BJ (cell line): ENCODE results near the gene PADI2. TPM values are rescaled to one million over a fixed set of nuclear protein-coding genes. Genes with fewer than 3 reads are reported as not detected.

Experiments
- CTCF ChIA-PET: fragments of 350-600 bp; formaldehyde crosslinking; extraction: SDS; loops from one replicate; lab custom pipeline; 2021; ENCODE audit warnings: antibody characterized with exemption, inconsistent platforms; lab: Yijun Ruan, JAX
- POLR2A ChIA-PET: fragments of 300-600 bp; sonication (Branson Sonifier 250); formaldehyde crosslinking; extraction: SDS; loops from one replicate; lab custom pipeline; 2021; ENCODE audit warnings: antibody characterized with exemption; lab: Charles Lee
- DNase-seq: peaks from one replicate; pipeline ENCODE4 v3.0.0-alpha.2; 2011; ENCODE audit warnings: low read depth
- H3K27me3 ChIP-seq: 2 replicates; pipeline ENCODE4 v1.6.0; 2011; ENCODE audit warnings: low read length; ENCODE audit not compliant: control insufficient read depth, insufficient read depth
- H3K36me3 ChIP-seq: 2 replicates; pipeline ENCODE4 v1.5.1; 2011; ENCODE audit warnings: low read length; ENCODE audit not compliant: control insufficient read depth, insufficient read depth
- H3K4me3 ChIP-seq: 2 replicates; pipeline ENCODE4 v1.5.1; 2011; ENCODE audit warnings: low read depth, mild to moderate bottlenecking, control low read depth, low read length
- polyA plus RNA-seq: library from polyadenylated mRNA; depleted of rRNA; stranded (reverse); fragments of >200 nt; gene quantifications from 2 replicates; pipeline ENCODE4 v1.2.3, GENCODE V29; 2011
- TF ChIP-seq, protein P1 (sequence below): IDR thresholded peaks from 2 replicates; pipeline ENCODE4 v1.5.1; 2011; ENCODE audit warnings: low read depth, mild to moderate bottlenecking, control low read depth, inconsistent platforms, low read length, moderate library complexity; ENCODE audit not compliant: insufficient read depth

Gene PADI2
- polyA plus RNA-seq, 1 experiment = 0.15 TPM

- DNase-seq = no peak
- H3K27me3 ChIP-seq = peaks cover 4% of the 10 kb centered on the region; the same call in 1 of the 2 replicates
- H3K36me3 ChIP-seq = no peaks in the 10 kb centered on the region
- ChIA-PET POLR2A (no interaction called here), CTCF (interaction anchor here (1.0 to 2.4 kb wide), 2 partner anchors 12 kb away, joined by 3 to 7 read pairs; no protein-coding TSS in a partner anchor)
- TF ChIP-seq, protein P1, sequence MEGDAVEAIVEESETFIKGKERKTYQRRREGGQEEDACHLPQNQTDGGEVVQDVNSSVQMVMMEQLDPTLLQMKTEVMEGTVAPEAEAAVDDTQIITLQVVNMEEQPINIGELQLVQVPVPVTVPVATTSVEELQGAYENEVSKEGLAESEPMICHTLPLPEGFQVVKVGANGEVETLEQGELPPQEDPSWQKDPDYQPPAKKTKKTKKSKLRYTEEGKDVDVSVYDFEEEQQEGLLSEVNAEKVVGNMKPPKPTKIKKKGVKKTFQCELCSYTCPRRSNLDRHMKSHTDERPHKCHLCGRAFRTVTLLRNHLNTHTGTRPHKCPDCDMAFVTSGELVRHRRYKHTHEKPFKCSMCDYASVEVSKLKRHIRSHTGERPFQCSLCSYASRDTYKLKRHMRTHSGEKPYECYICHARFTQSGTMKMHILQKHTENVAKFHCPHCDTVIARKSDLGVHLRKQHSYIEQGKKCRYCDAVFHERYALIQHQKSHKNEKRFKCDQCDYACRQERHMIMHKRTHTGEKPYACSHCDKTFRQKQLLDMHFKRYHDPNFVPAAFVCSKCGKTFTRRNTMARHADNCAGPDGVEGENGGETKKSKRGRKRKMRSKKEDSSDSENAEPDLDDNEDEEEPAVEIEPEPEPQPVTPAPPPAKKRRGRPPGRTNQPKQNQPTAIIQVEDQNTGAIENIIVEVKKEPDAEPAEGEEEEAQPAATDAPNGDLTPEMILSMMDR = no peak
- no peak overlapping the region for H3K4me3 ChIP-seq
Measured at GRCh38 chr1:17071794-17072193, 47.5 kb downstream of the PADI2 start.

DNA sequence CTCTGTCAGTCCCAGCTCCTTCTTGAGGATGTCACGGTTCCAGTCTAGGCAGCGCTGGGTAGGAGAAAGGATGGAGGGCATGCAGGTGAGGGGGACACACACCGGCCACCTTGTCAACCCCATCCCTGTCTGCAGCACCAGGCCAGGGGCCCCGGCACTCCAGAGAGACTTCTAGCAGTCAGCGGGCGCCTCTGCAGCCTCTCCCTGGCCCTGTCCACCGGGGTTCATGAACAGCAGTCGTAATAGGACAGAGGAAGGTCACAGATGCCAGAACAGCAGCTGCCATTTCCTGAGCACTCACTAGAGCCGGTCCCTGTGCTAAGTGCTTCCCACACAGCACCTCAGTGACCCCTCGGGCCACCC lies 49.1 kb downstream of the PADI2 start:
- no peaks in the 10 kb centered on the region for H3K36me3 ChIP-seq
- no peak overlapping the region for H3K4me3 ChIP-seq
- POLR2A ChIA-PET = no interaction called here
- H3K27me3 ChIP-seq = peaks cover 6% of the 10 kb centered on the region
- CTCF ChIA-PET = no interaction called here
- TF ChIP-seq, protein P1 = no peak
- DNase-seq = no peak

- H3K4me3 ChIP-seq = no peak overlapping the region
- CTCF ChIA-PET = no interaction called here
- H3K36me3 ChIP-seq = no peaks in the 10 kb centered on the region
- POLR2A ChIA-PET = no interaction called here
- no peak for DNase-seq
- TF ChIP-seq, protein P1 = no peak
- H3K27me3 ChIP-seq = peaks cover 6% of the 10 kb centered on the region
Measured at GRCh38 chr1:17069452-17070162, 49.6 kb downstream of the PADI2 start.

DNA sequence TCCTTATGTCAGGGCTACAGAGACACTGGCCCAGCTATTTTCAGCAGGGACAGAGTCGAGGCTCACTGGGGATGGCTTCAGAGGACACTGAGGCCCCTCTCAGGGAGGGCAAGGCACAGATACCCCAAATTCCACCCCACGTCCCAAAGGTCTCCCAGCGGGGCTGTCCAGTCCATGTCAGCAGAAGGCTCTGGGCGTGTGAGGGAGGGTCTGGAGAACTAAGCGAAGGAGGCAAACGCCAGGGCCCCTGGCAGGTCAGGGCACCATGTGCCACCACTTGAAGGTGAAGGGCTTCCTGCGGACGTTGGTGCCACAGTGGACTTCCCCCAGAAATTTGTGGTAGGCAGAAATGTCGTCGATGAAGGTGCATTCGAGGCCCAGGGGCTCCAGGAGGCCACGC lies 50.5 kb downstream of the PADI2 start:
- H3K4me3 ChIP-seq = no peak overlapping the region
- CTCF ChIA-PET = no interaction called here
- peaks cover 6% of the 10 kb centered on the region for H3K27me3 ChIP-seq
- TF ChIP-seq, protein P1 = no peak
- no peak for DNase-seq
- no peaks in the 10 kb centered on the region for H3K36me3 ChIP-seq
- POLR2A ChIA-PET = no interaction called here

DNA sequence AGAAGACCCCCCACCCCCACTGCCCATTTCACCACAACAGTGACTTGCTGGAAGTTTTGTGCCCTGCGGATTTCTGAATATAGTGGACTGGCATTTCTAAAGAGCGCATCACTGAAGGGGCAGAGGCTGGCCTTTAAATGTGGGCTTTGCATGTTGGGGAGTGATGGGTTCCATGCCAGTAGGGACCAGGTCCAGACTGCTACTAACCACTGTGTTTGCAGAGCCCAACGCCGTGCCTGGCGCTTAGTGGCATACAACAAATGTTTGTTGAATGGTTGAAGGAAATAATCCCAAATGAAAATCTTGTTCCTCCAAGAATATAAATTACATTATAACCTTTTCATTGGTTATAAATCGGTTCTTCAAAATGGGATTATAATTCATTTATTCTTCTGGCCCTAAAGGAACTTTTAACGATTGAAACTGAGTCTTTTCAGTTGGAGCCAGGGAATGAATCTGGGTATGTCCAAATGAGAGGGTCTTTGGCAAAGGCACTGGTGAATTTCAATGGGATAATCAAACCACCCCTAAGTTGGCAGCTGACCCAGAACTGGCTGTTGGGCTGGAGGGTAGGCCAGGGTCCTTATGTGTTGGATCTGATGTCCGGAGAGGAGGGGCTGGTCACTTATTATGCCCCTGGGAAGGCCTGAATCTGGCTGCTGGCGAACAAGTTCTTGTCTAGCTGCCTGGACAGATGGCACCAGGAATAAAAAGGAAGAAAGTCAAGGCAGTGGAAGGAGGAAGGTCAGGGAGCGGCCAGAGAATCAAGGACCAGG lies 51.6 kb downstream of the PADI2 start:
- TF ChIP-seq, protein P1 = no peak
- ChIA-PET CTCF (interaction anchor here (1.2 kb wide), 1 partner anchor 8 kb away, joined by 3 read pairs; no protein-coding TSS in a partner anchor), POLR2A (no interaction called here)
- no peak for DNase-seq
- H3K4me3 ChIP-seq = no peak overlapping the region
- peaks cover 6% of the 10 kb centered on the region for H3K27me3 ChIP-seq
- H3K36me3 ChIP-seq = no peaks in the 10 kb centered on the region
